NCI-H2029 treated with DMSO at 0.1 percent for 48 hours (cell line): ENCODE data around the gene DLG2.
"Not testable (repeated sequence)": the region's sequence is repeated elsewhere in the genome, so short reads cannot be mapped to it uniquely, and the experiment has no call there.

Experiments
- DNase-seq: peaks from one replicate; lab custom pipeline; 2025; lab: John Stamatoyannopoulos, UW

Gene DLG2

GRCh38 chr11:84901991-84902390, 725.2 kb downstream of the DLG2 start:
- no peak for DNase-seq

- DNase-seq = no peak
These were observed 727.4 kb downstream of the DLG2 start for GRCh38 chr11:84899740-84900139.

GRCh38 chr11:84899134-84899533, 728.0 kb downstream of the DLG2 start:
- DNase-seq = no peak

GRCh38 chr11:84894666-84895065, 732.5 kb downstream of the DLG2 start:
- DNase-seq = no peak

- no peak for DNase-seq
These were observed 736.5 kb downstream of the DLG2 start for GRCh38 chr11:84890676-84891075.

- no peak for DNase-seq
These were observed 737.6 kb downstream of the DLG2 start for GRCh38 chr11:84889556-84889955.

- no peak for DNase-seq
These were observed 740.0 kb downstream of the DLG2 start for GRCh38 chr11:84887055-84887629.

GRCh38 chr11:84886344-84886743, 740.8 kb downstream of the DLG2 start:
- no peak for DNase-seq

- no peak for DNase-seq
These were observed 742.3 kb downstream of the DLG2 start for GRCh38 chr11:84884836-84885235.

- DNase-seq = no peak
These were observed 745.1 kb downstream of the DLG2 start for GRCh38 chr11:84882056-84882455.

- no peak for DNase-seq
These were observed 756.0 kb downstream of the DLG2 start for GRCh38 chr11:84871116-84871515.

- no peak for DNase-seq
These were observed 756.7 kb downstream of the DLG2 start for GRCh38 chr11:84870486-84870885.

GRCh38 chr11:84866922-84867321, 760.2 kb downstream of the DLG2 start:
- no peak for DNase-seq

- no peak for DNase-seq
These were observed 761.2 kb downstream of the DLG2 start for GRCh38 chr11:84865791-84866535.

GRCh38 chr11:84865257-84865656, 761.9 kb downstream of the DLG2 start:
- no peak for DNase-seq

- DNase-seq = no peak
These were observed 769.4 kb downstream of the DLG2 start for GRCh38 chr11:84857746-84858145.

GRCh38 chr11:84855508-84856245, 771.5 kb downstream of the DLG2 start:
- DNase-seq = no peak

- DNase-seq = no peak
These were observed 772.7 kb downstream of the DLG2 start for GRCh38 chr11:84854498-84854880.

GRCh38 chr11:84853841-84854497, 773.2 kb downstream of the DLG2 start:
- DNase-seq = no peak

GRCh38 chr11:84847842-84848241, 779.3 kb downstream of the DLG2 start:
- DNase-seq = no peak

- DNase-seq = not testable (repeated sequence)
These were observed 786.9 kb downstream of the DLG2 start for GRCh38 chr11:84840201-84840600.

GRCh38 chr11:84837402-84838069, 789.6 kb downstream of the DLG2 start:
- DNase-seq = no peak
